Ovary (tissue), 9 donors: ENCODE results near the gene KRT81. TPM values are rescaled to one million over a fixed set of nuclear protein-coding genes. Genes with fewer than 3 reads are reported as not detected.

Source experiments
- DNase-seq, 5 donors: peaks; one replicate each; pipeline ENCODE4 v3.0.0-alpha.2; 2019 to 2020
- H3K27ac ChIP-seq, 2 donors: fragments of 200-600 bp; one replicate each; pipeline versions ENCODE4 v1.5.1 to v1.8.0; 2019 to 2022
- H3K27me3 ChIP-seq: fragments of 200-600 bp; one replicate; pipeline ENCODE4 v1.8.0; 2022
- H3K36me3 ChIP-seq: fragments of 200-600 bp; sonication (generic); one replicate; pipeline ENCODE4 v1.5.1; 2019
- H3K4me1 ChIP-seq: one replicate; pipeline ENCODE4 v1.8.1; 2013; ENCODE audit warnings: mild to moderate bottlenecking, moderate library complexity; ENCODE audit not compliant: insufficient read depth
- H3K4me3 ChIP-seq: fragments of 200-600 bp; sonication (generic); one replicate; pipeline ENCODE4 v1.5.1; 2017
- H3K9me3 ChIP-seq, 2 donors: fragments of 200-600 bp in 1 of 2; sonication (generic) in 1 of 2; one replicate each; pipeline versions ENCODE4 v1.5.1 to v1.8.1; 2013 to 2019; ENCODE audit warnings: mild to moderate bottlenecking in 1 of 2, moderate library complexity in 1 of 2
- EP300 ChIP-seq: sonication (generic); formaldehyde crosslinking; IDR thresholded peaks from one replicate; pipeline ENCODE4 v1.6.1; 2017; ENCODE audit warnings: antibody characterized with exemption
- POLR2A ChIP-seq: fragments of 450-650 bp; IDR thresholded peaks from one replicate; pipeline ENCODE4 v1.6.1; 2017; ENCODE audit warnings: antibody characterized with exemption, mild to moderate bottlenecking, moderate library complexity
- WGBS, 3 donors: extraction: QIAGEN DNeasy Blood & Tissue Kit in 1 of 3; methylation state at CpG; one replicate each; pipeline versions ENCODE4 v1.1.5 to v1.1.7; 2013 to 2017; 5-methylcytosine and 5-hydroxymethylcytosine counted together
- intact Hi-C, 4 donors: fragments of 100-400 bp; cut with DNase I; formaldehyde crosslinking; loops; one replicate each; pipeline versions ENCODE4 v1.11.0 to v1.15.1; 2022 to 2023
- polyA plus RNA-seq, 2 donors: library from polyadenylated mRNA; stranded (reverse); fragments of 200-250 nt in 1 of 2; fragments of 350-450 nt in 1 of 2; fragmentation: Illumina TruSeq in 1 of 2; extraction: RNeasy Lipid Tissue Mini Kit (QIAGEN cat#74804) in 1 of 2; gene quantifications; one replicate each; pipeline ENCODE4 v1.2.3, GENCODE V29; 2013 to 2014
- total RNA-seq, 7 donors: library from RNA; depleted of rRNA in 2 of 7; stranded (reverse); fragments of >200 nt in 2 of 7; fragmentation: NEBNext Ultra II Directional in 3 of 7; extraction: Animal tissue kit (Norgen Biotek cat#: 25700) in 3 of 7; gene quantifications; one replicate each; pipeline versions ENCODE4 v1.1.0 to v1.2.4, GENCODE V29; 2016 to 2023
- TF ChIP-seq, protein P1 (sequence below), 3 donors: fragments of 450-650 bp in 2 of 3; fragments of 200-600 bp in 1 of 3; IDR thresholded peaks; one replicate each; pipeline versions ENCODE4 v1.5.1 to v1.8.0; 2016 to 2022; ENCODE audit warnings: antibody characterized with exemption in 3 of 3, mild to moderate bottlenecking in 1 of 3
- donor health status: DM: no; HTN: no; CAD: no; lungs with moderate emphysema.
- donor health status: DM: no; HTN: no; CAD: no.
- donor health status: Bipolar disorder and iron deficiency.
- donor health status: DM: yes; HTN: yes; CAD: no.
- donor health status: DM: no; HTN: no; CAD: no.
- donor health status: DM: yes; HTN: yes; CAD: no.

The KRT81 gene
- total and polyA plus RNA-seq, 9 donors = 1.2 TPM; not detected in 8

DNA sequence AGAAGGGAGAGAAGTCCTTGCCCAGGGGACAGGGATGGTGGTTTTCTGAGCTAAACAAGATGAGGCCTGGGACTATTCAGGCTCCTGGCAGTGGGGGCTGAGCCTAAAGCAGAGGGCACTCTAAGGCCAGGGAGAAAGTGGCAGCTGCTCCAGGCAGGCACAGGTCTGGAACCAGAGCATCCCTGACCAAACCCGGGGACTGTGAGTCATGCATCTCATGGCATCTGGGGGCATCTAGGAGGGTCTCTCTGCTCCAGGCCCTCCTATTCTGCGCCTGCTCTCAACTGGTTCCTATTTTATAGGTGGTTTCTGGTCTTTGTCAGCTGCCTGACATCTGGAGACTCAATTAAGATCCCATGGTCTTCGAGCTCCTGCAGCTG is 46.7 kb downstream of the KRT81 start:
- 60 to 73% (median 64%) methylated on average over 3 of the region's 3 CpGs for WGBS, 3 donors
- Histone ChIP-seq H3K27me3 (no peaks in the 10 kb centered on the region), H3K9me3 (no peaks in the 10 kb centered on the region), H3K4me1 (peaks cover 7% of the 10 kb centered on the region), H3K36me3 (no peaks in the 10 kb centered on the region), H3K27ac (no peak overlapping the region), H3K4me3 (no peak overlapping the region)
- no peak for DNase-seq
- TF ChIP-seq, protein P1, sequence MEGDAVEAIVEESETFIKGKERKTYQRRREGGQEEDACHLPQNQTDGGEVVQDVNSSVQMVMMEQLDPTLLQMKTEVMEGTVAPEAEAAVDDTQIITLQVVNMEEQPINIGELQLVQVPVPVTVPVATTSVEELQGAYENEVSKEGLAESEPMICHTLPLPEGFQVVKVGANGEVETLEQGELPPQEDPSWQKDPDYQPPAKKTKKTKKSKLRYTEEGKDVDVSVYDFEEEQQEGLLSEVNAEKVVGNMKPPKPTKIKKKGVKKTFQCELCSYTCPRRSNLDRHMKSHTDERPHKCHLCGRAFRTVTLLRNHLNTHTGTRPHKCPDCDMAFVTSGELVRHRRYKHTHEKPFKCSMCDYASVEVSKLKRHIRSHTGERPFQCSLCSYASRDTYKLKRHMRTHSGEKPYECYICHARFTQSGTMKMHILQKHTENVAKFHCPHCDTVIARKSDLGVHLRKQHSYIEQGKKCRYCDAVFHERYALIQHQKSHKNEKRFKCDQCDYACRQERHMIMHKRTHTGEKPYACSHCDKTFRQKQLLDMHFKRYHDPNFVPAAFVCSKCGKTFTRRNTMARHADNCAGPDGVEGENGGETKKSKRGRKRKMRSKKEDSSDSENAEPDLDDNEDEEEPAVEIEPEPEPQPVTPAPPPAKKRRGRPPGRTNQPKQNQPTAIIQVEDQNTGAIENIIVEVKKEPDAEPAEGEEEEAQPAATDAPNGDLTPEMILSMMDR (IDR thresholded peaks at IDR 0.05) = no peak
- no peak for TF ChIP-seq EP300
- no peak for TF ChIP-seq POLR2A
- intact Hi-C loops = no loop called here

DNA sequence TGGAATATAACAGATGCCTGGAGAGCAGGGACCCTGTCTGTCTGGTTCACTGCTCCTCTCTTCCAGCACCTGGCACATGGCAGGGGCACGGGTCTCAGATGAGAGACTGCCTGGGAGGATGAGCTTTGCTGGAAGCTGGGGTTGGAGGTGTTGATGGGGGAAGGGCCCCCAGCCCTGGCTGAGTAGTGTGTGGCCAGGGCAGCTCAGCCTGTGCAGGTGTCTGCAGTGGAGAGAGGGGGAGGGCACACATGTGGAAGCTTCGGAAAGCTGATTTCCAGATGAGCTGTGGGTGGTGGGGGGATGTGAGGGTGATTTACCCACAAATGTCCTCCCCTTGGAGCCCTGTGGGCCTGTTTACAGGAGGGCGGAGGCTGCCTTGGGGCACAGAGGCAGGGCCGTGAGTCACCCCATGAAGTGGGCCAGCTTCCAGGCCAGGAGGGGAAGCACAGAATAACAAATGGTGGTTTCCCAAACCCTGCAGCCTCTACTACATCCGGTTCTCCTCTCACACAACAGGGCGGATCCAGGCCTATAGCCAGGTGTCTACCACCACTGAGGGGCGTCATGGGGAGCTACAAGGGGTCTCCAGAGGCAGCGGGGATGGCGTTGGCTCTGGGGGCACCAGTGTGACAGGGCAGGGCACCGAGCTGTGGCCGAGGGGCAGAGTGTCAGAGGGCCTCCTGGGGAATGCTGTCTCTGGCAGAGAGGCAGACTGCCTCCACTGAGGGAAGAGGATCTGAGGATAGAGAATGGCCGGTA is 47.3 kb downstream of the KRT81 start:
- no peak overlapping the region for H3K4me3 ChIP-seq
- DNase-seq = peak; percentile 55 to 78 (median 62)

DNA sequence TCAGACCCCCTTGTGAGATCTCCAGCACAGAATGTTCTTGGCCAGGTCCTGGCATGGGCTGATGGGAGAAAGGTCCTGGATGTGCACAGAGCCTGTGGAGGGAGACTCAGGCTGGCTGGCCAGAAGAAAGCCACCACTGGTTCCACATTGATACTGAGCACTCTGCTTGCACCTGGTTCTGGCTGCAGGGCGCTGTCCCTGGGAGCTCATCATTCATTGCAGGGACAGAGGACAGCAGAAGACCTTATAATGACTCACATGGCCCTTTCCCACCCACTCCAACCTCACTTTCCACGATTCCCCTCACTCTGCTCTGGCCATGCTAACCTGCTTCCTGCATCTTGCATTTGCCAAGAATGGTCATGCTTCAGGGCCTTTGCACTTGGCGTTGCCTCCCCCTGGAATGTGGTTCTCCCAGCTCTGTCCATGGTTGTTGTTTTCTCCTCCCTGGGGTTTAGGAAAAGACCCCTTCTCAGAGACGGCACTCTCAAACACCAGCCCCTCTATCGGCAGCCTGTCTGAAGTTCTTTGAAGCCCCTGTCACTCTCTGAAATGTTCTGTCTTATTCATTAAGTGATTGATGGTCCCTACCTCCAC is 48.0 kb downstream of the KRT81 start:
- Histone ChIP-seq H3K9me3 (no peaks in the 10 kb centered on the region), H3K27me3 (no peaks in the 10 kb centered on the region), H3K36me3 (no peaks in the 10 kb centered on the region), H3K4me3 (no peak overlapping the region), H3K27ac (no peak overlapping the region), H3K4me1 (peaks cover 7% of the 10 kb centered on the region)
- intact Hi-C loops = no loop called here
- no peak for DNase-seq
- 58 to 77% (median 61%) methylated on average over 5 of the region's 5 CpGs for WGBS, 3 donors
- TF ChIP-seq EP300 = no peak
- TF ChIP-seq, protein P1 (IDR thresholded peaks at IDR 0.05) = no peak
- TF ChIP-seq POLR2A = no peak

More for the DNA sequence above, 47.3 kb downstream of the KRT81 start:
- Histone ChIP-seq H3K36me3 (no peaks in the 10 kb centered on the region), H3K4me1 (peaks cover 7% of the 10 kb centered on the region), H3K27me3 (no peaks in the 10 kb centered on the region), H3K9me3 (no peaks in the 10 kb centered on the region), H3K27ac (no peak overlapping the region)
- intact Hi-C loops = no loop called here
- no peak for TF ChIP-seq POLR2A
- TF ChIP-seq, protein P1 (IDR thresholded peaks at IDR 0.05) = no peak
- no peak for TF ChIP-seq EP300
- 41 to 46% (median 46%) methylated on average over 12 of the region's 12 CpGs for WGBS, 3 donors

DNA sequence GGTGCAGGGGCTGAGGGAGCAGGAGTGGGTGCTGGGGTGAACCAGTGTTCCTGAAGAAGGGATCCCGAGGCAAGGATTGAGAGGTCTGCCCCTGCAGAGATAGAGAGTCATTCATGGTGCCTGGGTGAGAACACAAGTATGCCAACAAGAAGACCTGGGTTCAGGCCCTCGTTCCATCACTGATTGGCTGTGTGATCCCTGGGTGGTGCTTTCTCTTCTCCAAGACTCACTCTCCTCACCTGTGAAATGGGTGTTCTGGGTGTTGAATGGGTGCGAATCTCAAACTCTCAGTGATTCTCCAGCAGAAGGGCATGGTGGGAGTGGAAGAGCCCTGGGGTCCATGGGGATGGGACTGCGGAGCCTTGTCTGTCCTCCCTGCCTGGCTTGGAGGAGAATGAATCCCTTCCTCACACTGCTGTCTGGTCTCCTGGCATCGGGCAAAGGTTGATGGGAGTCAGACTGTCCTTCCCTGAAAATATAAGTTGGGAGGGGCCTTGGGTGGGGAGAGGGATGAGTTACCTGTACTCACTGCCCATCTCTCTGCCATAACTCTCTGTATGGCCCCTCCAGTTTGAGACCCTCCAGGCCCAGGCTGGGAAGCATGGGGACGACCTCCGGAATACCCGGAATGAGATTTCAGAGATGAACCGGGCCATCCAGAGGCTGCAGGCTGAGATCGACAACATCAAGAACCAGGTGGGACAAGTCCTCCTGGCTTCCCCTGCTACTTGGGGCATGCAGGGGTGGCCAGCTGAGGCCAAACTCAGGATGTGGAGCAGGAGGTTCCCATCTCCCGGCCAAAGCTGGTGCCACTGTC is 48.7 kb downstream of the KRT81 start:
- WGBS, 3 donors = 93 to 96% (median 94%) methylated on average over 11 of the region's 11 CpGs
- Histone ChIP-seq H3K36me3 (no peaks in the 10 kb centered on the region), H3K4me1 (peaks cover 7% of the 10 kb centered on the region), H3K9me3 (no peaks in the 10 kb centered on the region), H3K4me3 (no peak overlapping the region), H3K27ac (no peak overlapping the region), H3K27me3 (no peaks in the 10 kb centered on the region)
- no peak for DNase-seq
- TF ChIP-seq, protein P1 (IDR thresholded peaks at IDR 0.05) = no peak
- TF ChIP-seq EP300 (no peak), POLR2A (no peak)
- intact Hi-C loops = no loop called here
